ENCODE results near the gene C4BPA. TPM values are rescaled to one million over a fixed set of nuclear protein-coding genes. Genes with fewer than 3 reads are reported as not detected.
A peak's percentile ranks its signal among the peaks of the same experiment; 100 is the strongest.

The C4BPA gene
- total RNA-seq, 1 donor from 2014 or later = 0.08 TPM

- ATAC-seq (ENCODE audit: poor library complexity) (peak; percentile 52), DNase-seq (no peak)
- intact Hi-C loops (cut with DNase I) = no loop called here
These were observed 52.1 kb downstream of the C4BPA start for GRCh38 chr1:207156095-207156494.

DNA sequence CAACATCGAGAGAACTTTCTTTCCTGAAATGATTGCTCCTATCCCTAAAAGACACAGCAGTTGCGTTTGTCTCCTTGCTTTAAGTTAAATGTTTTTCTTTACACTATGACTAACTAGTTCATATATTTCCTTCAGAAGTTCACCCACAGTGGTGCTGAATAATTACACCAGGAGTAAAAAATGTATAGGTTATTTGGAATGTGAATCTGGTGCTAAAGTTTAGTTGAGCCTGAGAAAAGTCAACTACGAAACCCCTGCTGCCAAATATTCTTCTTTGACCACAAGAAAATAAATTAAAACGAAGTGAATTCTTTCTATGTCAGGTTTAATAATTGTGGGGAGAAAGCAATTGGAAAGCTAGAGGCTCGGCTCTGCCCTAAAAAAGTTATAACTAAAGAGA, 52.8 kb downstream of the C4BPA start:
- ATAC-seq (ENCODE audit: poor library complexity) = no peak
- intact Hi-C loops (cut with DNase I) = no loop called here
- no peak for DNase-seq

DNA sequence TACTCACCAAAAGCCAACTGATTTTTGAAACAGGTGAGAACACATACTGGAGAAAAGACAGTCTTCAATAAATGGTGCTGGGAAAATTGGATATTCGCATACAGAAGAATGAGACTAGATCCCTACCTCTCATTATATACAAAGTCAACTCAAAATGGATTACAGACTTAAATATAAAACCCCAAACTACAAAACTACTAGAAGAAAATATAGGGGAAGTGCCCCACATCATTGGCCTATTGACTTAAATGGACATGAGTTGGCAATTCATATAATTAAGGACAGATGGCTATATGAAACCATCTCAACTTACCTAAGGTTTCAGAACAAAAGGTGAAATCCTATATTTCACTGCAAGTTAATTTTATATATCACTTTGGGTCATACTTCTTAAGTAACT, 60.1 kb downstream of the C4BPA start:
- DNase-seq (no peak), ATAC-seq (ENCODE audit: poor library complexity) (no peak)
- intact Hi-C loops (cut with DNase I) = no loop called here

- ATAC-seq (ENCODE audit: poor library complexity) (no peak), DNase-seq (no peak)
- intact Hi-C loops (cut with DNase I) = no loop called here
These were observed 68.3 kb downstream of the C4BPA start for GRCh38 chr1:207172321-207172720.

DNA sequence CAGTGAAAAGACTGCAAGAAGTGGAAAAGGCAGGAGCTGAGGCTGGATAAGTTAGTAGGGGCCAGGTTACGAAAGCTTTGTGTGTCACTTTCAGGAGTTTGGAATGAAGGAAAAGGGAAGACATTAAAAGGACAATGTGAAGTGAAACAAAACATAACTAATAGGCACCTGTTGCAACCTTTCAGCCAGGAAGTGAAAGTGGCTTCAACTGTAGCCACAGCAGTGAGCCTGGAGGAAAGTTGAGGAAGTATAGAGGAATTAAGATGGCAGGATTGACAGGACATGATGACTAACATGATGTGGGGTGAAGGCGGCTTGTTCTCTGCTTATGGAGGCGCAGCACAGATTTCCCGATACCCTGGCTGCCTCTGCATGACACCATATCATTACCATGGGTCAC, 68.9 kb downstream of the C4BPA start:
- no peak for ATAC-seq (ENCODE audit: poor library complexity)

GRCh38 chr1:207173396-207173795, 69.4 kb downstream of the C4BPA start:
- no peak for DNase-seq
- intact Hi-C loops (cut with DNase I) = no loop called here
- no peak for ATAC-seq (ENCODE audit: poor library complexity)

More for the DNA sequence above, 68.9 kb downstream of the C4BPA start:
- no peak for DNase-seq
- intact Hi-C loops (cut with DNase I) = no loop called here

DNA sequence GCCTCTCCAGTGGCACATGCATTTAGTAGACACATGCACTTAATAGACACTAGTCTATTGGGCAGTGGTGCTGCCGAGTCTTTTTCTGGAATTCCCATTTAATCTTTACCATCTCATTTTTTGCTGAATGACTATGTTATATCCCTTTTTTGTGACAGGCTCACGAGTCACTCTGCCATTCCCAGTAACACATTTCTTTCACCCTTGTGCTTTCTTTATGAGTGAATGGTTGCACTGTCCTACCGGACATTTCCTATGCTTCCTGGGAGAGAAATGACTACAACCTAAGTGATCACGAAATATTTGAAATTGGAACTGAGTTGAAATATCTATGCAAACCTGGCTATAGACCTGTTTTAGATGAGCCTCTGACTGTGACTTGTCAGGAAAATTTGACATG, 70.9 kb downstream of the C4BPA start:
- ATAC-seq (ENCODE audit: poor library complexity) (no peak), DNase-seq (no peak)
- intact Hi-C loops (cut with DNase I) = no loop called here

GRCh38 chr1:207179036-207179435, 75.0 kb downstream of the C4BPA start:
- no peak for DNase-seq
- no peak for ATAC-seq (ENCODE audit: poor library complexity)
- intact Hi-C loops (cut with DNase I) = no loop called here

- ATAC-seq (ENCODE audit: poor library complexity) (no peak), DNase-seq (no peak)
- intact Hi-C loops (cut with DNase I) = loop anchor here (5.0 kb wide), 1 partner anchor 225 kb away; no protein-coding TSS in a partner anchor
These were observed 77.8 kb downstream of the C4BPA start for GRCh38 chr1:207181847-207182246.

GRCh38 chr1:207186503-207186902, 82.5 kb downstream of the C4BPA start:
- DNase-seq = no peak
- ATAC-seq (ENCODE audit: poor library complexity) = no peak
- intact Hi-C loops (cut with DNase I) = no loop called here

- DNase-seq (no peak), ATAC-seq (ENCODE audit: poor library complexity) (no peak)
- intact Hi-C loops (cut with DNase I) = no loop called here
These were observed 84.9 kb downstream of the C4BPA start for GRCh38 chr1:207188901-207189300.

- intact Hi-C loops (cut with DNase I) = no loop called here
- no peak for ATAC-seq (ENCODE audit: poor library complexity)
- DNase-seq = no peak
These were observed 87.0 kb downstream of the C4BPA start for GRCh38 chr1:207191061-207191460.

GRCh38 chr1:207191776-207192175, 87.7 kb downstream of the C4BPA start:
- DNase-seq (no peak), ATAC-seq (ENCODE audit: poor library complexity) (no peak)
- intact Hi-C loops (cut with DNase I) = no loop called here

DNA sequence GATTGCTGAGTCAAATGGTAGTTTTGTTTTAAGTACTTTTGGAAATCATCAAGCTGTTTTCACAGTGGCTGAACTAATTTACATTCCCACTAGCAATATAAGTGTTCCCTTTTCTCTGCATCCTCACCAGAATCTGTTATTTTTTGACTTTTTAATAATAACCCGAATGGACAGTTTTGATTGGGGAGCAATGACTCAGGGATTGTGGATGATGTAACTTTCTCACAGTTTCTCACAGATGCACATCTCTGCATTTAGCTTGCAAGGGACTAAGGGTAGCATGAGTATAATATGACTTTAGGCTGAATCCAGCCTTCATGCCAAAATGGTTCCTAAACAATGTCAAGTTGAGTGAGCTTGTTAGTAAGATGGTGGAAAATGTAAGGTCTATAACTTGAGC, 90.2 kb downstream of the C4BPA start:
- intact Hi-C loops (cut with DNase I) = no loop called here
- DNase-seq (no peak), ATAC-seq (ENCODE audit: poor library complexity) (no peak)

Other genes starting within 250 kb of the C4BPA start
- not detected for gene IL20, start 238.6 kb upstream of the C4BPA start, total RNA-seq
- gene IL24, start 206.8 kb upstream of the C4BPA start, total RNA-seq = not detected
- 3.2 TPM for gene FCMR, start 182.3 kb upstream of the C4BPA start, total RNA-seq
- gene PIGR, start 157.8 kb upstream of the C4BPA start, total RNA-seq = 0.13 TPM
- gene FCAMR, start 133.8 kb upstream of the C4BPA start, total RNA-seq = not detected
- gene C1orf116, start 71.5 kb upstream of the C4BPA start, total RNA-seq = 0.81 TPM
- 4.0 TPM for gene YOD1, start 53.0 kb upstream of the C4BPA start, total RNA-seq
- 77.9 TPM for gene PFKFB2, start 51.0 kb upstream of the C4BPA start, total RNA-seq
- gene C4BPB, start 15.4 kb upstream of the C4BPA start, total RNA-seq = 0.46 TPM
- gene CD55, start 217.4 kb downstream of the C4BPA start, total RNA-seq = 73.6 TPM